Measurements from ENCODE around the gene FASN.

The FASN gene

DNA sequence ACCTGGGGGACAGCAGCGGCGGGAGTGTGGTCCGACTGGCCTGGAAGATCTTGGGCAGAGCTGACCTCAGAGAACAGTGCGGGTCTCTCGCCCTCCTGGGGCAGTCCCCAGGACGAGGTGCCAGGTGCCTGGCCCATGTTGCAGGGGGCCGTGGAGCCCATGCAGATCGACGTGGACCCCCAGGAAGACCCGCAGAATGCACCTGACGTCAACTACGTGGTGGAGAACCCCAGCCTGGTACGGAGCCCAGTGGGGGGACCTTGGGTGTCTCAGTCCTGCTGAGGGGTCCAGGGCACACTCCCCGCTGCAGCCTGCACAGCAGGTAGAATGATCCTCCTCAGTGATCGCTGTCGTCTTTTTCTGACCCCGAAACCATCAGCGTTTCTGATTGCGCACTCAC is 44.9 kb downstream of the FASN start:
- DNase-seq (ENCODE audit: low read depth): no peak
- TF ChIP-seq, protein P1, sequence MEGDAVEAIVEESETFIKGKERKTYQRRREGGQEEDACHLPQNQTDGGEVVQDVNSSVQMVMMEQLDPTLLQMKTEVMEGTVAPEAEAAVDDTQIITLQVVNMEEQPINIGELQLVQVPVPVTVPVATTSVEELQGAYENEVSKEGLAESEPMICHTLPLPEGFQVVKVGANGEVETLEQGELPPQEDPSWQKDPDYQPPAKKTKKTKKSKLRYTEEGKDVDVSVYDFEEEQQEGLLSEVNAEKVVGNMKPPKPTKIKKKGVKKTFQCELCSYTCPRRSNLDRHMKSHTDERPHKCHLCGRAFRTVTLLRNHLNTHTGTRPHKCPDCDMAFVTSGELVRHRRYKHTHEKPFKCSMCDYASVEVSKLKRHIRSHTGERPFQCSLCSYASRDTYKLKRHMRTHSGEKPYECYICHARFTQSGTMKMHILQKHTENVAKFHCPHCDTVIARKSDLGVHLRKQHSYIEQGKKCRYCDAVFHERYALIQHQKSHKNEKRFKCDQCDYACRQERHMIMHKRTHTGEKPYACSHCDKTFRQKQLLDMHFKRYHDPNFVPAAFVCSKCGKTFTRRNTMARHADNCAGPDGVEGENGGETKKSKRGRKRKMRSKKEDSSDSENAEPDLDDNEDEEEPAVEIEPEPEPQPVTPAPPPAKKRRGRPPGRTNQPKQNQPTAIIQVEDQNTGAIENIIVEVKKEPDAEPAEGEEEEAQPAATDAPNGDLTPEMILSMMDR (conservative IDR thresholded peaks at IDR 0.05; ENCODE audit: low read depth, low read length): no peak
- peak overlapping the region; percentile 77 for H3K4me3 ChIP-seq (ENCODE audit: low read depth, low read length)

DNA sequence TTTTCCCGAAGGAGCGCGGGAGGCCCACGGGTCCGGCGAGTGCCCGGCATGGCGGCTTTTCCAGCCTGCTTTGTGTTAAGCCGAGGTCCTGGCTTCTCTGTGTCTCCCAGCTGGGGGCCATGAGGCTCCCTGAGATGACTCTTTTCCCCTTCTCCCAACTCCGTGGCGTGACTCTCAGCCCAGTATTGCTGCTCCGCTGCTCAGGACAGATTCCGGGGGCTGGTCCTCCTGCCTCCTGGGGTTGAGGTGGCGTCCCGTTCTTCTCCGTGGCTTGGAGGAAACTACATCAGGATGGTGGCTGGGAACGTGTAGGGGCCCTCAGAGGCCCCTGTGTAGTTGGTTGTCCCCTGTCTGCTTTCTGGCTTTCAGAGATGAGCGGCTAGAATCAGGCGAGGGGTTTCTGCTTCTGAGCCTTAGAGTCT is 45.4 kb downstream of the FASN start:
- DNase-seq (ENCODE audit: low read depth): no peak
- peak overlapping the region; percentile 77 for H3K4me3 ChIP-seq (ENCODE audit: low read depth, low read length)
- TF ChIP-seq, protein P1 (conservative IDR thresholded peaks at IDR 0.05; ENCODE audit: low read depth, low read length): no peak

DNA sequence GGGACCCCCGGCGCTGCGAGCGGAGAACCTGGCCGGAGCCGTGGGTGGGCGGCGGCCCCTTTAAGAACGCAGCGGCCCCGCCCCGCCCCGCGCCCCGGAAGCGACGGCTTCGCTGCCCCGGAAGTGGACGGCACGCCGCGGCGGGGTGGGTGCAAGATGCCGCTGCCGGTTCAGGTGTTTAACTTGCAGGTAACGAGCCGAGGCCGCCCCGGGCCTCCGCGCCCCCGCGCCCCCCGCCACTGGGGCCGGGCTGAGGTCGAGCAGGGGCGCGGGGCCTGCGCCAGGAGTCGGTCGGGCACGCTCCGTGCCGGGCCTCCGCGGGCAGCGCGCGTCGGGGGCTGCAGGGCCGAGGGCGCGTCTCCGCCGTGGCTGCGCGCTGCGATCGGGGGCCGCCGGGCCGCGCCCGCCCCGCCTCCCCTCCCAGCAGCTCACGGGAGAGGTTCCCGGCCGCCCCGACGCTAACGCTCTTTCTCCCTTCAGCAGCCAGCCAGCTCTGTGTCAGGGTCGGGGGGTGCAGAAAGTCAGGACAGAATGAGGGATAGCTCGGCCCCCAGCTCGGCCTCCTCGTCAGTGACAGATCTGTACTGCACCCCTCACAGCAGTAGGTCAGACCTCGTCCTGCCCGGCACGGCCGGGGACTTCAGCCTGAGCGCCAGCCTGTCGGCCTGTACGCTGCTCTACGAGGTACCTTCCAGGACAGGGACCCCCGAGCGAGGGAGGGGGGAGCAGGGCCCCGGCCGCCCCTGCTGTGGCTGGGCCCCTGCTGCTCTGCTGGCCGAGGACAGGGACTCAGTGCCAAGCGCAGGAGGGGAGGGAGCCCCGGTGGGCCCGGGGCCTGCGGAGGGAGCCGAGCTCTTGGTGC is 46.0 kb downstream of the FASN start, which contains the start of the genes GPS1 and RFNG:
TSS of gene GPS1 (plus strand) at position 123 of the 862 bp plus-strand sequence. CDS start at position 157, 34 bp downstream.
TSS of gene RFNG (minus strand) at position 36 of the 862 bp plus-strand sequence. CDS start 45 bp downstream, outside the sequence.
- peak; percentile 59 for DNase-seq (ENCODE audit: low read depth)
- TF ChIP-seq, protein P1 (conservative IDR thresholded peaks at IDR 0.05; ENCODE audit: low read depth, low read length): no peak
- H3K4me3 ChIP-seq (ENCODE audit: low read depth, low read length): peak within 1 kb of the TSS; percentile 77

DNA sequence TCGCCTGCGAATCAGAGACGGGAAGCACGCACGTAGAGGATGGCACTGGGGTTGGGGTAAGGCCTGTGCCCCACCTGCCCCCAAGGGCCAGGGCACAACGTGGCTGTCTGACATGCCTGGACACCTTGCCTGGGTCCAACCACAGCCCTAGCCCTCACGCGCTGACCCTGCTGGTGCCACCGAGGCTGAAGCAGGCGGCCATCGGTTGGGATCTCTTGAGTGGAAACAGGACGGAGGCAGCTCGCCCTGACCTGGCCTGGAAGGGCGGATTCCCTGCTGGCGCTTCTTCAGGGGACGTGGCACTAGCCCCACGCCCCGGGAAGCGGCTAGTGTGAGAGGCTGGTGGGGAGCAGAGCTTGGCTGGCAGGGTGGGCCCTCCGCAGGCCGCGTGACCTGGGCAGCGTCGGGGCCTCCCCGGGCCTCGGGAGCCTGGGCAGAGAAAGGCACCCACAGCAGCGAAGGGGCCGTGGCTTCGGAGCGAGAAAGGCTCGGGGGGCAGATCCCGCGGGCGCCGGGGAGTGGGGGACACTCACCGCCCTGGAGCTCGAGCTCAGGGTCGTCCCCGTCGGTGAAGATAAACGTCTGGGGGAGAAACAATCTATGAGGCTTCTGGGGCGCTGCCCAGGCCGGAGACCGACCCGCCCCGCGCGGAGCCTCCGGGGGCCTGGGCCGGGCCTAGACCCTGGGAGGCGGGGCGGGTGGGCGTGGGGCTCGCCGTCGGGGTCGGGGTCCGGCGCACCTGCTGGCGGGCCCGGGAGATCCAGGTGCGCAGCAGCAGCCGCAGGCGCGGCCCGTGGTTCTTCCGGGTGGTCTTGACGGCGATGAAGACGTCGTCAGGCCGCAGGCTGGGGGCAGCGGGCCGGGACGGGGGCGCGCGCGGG is 47.0 kb downstream of the FASN start:
- no peak for DNase-seq (ENCODE audit: low read depth)

DNA sequence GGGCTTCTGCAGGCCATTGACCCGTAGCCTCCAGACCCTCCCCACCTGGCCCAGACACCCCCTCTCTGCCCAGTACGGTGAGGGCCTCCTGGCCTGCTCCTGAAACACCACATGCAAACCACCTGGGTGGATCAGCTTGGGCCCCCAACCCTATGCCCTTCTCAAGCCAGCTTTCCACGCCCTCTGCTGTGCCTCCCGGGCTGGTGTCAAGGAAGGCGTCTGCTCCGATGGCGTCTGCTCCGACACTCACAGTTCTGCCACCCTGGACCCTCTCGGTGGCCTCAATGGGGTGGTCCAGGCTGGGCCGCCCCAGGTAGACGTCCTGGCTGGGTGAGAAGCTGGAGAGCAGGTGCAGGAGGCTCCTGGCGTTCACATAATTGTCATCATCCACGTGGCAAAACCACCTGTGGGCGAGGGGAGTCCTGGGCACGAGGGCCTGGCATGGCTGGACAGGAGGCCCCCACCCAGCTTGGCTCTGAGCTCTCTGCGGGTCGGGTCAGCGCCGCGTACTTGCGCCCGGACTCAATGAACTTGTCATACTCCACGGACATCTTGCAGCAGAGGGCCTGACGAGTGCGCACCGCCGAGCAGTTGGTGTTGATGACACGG is 47.8 kb downstream of the FASN start:
- H3K4me3 ChIP-seq (ENCODE audit: low read depth, low read length): peak overlapping the region; percentile 77
- no peak for DNase-seq (ENCODE audit: low read depth)
- TF ChIP-seq, protein P1 (conservative IDR thresholded peaks at IDR 0.05; ENCODE audit: low read depth, low read length): no peak

More for the DNA sequence above, 47.0 kb downstream of the FASN start:
- TF ChIP-seq, protein P1 (conservative IDR thresholded peaks at IDR 0.05; ENCODE audit: low read depth, low read length): no peak
- peak overlapping the region; percentile 77 for H3K4me3 ChIP-seq (ENCODE audit: low read depth, low read length)

DNA sequence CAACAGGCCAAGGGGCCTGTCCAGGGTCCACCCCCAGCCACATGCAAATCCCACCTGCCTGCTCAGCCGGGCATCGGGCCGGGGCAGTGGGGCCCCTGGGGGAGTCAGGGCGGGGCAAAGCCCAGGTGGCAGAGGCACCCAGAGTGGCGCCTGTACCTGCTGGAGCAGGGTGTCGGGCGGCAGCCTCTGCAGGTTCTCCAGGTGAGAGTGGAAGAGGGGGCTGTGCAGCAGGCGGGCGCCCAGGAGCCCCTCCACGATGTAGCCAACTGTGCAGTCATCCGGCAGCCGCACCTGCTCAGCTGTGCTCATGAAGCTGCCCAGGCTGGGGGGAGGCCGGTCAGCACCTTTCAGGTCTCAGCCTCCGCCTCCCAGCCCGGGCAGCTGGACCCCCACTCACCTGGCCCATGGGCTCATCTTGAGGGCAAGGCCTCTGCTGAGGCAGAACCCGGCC is 48.5 kb downstream of the FASN start:
- TF ChIP-seq, protein P1 (conservative IDR thresholded peaks at IDR 0.05; ENCODE audit: low read depth, low read length): no peak
- no peak for DNase-seq (ENCODE audit: low read depth)

More for the DNA sequence above, 48.5 kb downstream of the FASN start:
- no peak overlapping the region for H3K4me3 ChIP-seq (ENCODE audit: low read depth, low read length)
